ENCODE data around the gene CD99L2.

GRCh38 chrX:150879855-150880807, 18.3 kb downstream of the CD99L2 start:
- TF ChIP-seq CTCF (IDR thresholded peaks at IDR 0.05) (no peak), POLR2A (IDR thresholded peaks at IDR 0.05) (no peak)
